Measurements from ENCODE around the gene ECSIT.

Gene ECSIT

DNA sequence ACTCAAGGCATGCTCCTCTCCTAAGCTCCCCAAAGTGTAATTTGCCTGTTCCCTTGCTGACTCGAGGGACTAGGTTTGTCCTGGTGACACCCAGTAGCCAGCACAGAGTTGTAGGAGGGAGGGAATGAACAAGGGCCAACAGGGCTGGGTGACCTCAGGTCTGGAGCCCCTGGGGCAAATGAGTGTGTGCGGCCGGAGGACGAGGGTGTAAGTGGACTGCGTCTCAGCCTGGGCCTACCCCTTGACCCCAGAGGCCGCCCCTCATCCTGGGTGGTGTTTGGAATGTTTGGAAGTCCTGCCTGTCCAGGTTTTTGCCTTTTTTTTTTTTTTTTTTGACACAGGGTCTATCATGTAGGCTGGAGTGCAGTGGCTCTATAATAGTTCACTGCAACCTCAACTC, 22.0 kb downstream of the ECSIT start:
- DNase-seq: no peak
- peaks cover 6 to 18% of the 10 kb centered on the region in 2 experiments for H3K36me3 ChIP-seq (ENCODE audit: control insufficient read depth in 1 of 2, insufficient read depth in 2 of 2, low read depth in 1 of 2, low read length in 2 of 2)
- H2BK120ac ChIP-seq (ENCODE audit: low read depth, low read length): no peak overlapping the region
- H3K27me3 ChIP-seq (ENCODE audit: control insufficient read depth in 1 of 2, insufficient read depth in 1 of 2, low read length in 2 of 2): no peaks in the 10 kb centered on the region
- no peak overlapping the region for H3K9ac ChIP-seq (ENCODE audit: low read length)
- H4K91ac ChIP-seq (ENCODE audit: low read length): no peak overlapping the region
- no peak overlapping the region for H3K4ac ChIP-seq (ENCODE audit: low read depth in 1 of 2, low read length in 2 of 2)
- H3K4me1 ChIP-seq (ENCODE audit: control insufficient read depth, insufficient read depth, low read depth, low read length): peaks cover 9% of the 10 kb centered on the region
- H2BK15ac ChIP-seq (ENCODE audit: low read depth, poor library complexity, severe bottlenecking): no peak overlapping the region
- no peak overlapping the region for H3K4me2 ChIP-seq (ENCODE audit: low read length, poor library complexity, severe bottlenecking)
- H3K14ac ChIP-seq (ENCODE audit: low read length in 2 of 2): no peak overlapping the region
- no peak overlapping the region for H3K4me3 ChIP-seq (ENCODE audit: insufficient read depth in 1 of 2, low read depth in 1 of 2, low read length in 2 of 2)
- no peak overlapping the region for H2BK12ac ChIP-seq (ENCODE audit: low read length in 2 of 2)
- H3K79me1 ChIP-seq (replicated peaks; ENCODE audit: low read length, poor library complexity, severe bottlenecking): peaks cover 13% of the 10 kb centered on the region
- H4K8ac ChIP-seq (ENCODE audit: low read length): no peak overlapping the region
- no peak overlapping the region for H3K27ac ChIP-seq (ENCODE audit: low read length, poor library complexity, severe bottlenecking)
- H2AK5ac ChIP-seq (ENCODE audit: low read length, severe bottlenecking): no peak overlapping the region
- WGBS: 88% methylated on average over 2 of the region's 6 CpGs
- H2BK5ac ChIP-seq (ENCODE audit: low read depth, low read length, poor library complexity, severe bottlenecking): no peak overlapping the region
- H2AFZ ChIP-seq (ENCODE audit: low read depth, low read length): no peak overlapping the region
- H3K18ac ChIP-seq (ENCODE audit: low read depth in 1 of 2, low read length in 2 of 2): no peak overlapping the region
- H3K9me3 ChIP-seq (ENCODE audit: control insufficient read depth, low read length): no peaks in the 10 kb centered on the region
- H3K23ac ChIP-seq (ENCODE audit: low read length in 2 of 2): no peak overlapping the region

DNA sequence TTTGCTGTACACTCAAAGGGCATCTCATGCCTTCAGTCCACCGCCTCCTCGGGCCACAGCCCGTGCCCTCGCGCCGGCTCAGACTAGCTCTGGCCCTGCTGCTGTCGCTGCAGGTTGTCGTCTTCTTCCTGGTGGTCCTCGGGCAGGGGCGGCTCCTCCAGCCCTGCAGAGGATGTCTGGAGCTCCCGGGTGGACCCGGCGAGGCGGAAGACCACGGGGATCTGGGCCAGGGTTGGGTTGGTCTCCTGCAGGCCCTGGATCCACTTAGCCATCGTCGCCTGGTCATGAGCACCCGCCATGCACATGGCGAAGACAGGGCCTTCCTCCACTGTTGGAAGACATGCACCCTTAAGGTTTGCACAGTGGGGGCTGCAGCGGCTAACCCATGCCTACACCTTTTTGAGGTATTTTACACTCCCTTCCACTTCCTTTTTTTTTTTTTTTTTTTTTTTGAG, 22.8 kb downstream of the ECSIT start:
- Histone ChIP-seq H4K91ac (ENCODE audit: low read length) (no peak overlapping the region), H2BK120ac (ENCODE audit: low read depth, low read length) (no peak overlapping the region), H3K4me3 (ENCODE audit: insufficient read depth in 1 of 2, low read depth in 1 of 2, low read length in 2 of 2) (peak overlapping the region in 1 of 2 experiments; percentile 78), H3K9ac (ENCODE audit: low read length) (peak overlapping the region; percentile 92), H3K4me2 (ENCODE audit: low read length, poor library complexity, severe bottlenecking) (peak overlapping the region; percentile 50), H3K9me3 (ENCODE audit: control insufficient read depth, low read length) (no peaks in the 10 kb centered on the region), H3K18ac (ENCODE audit: low read depth in 1 of 2, low read length in 2 of 2) (peak overlapping the region in 1 of 2 experiments; percentile 54), H3K27ac (ENCODE audit: low read length, poor library complexity, severe bottlenecking) (no peak overlapping the region), H3K4ac (ENCODE audit: low read depth in 1 of 2, low read length in 2 of 2) (peak overlapping the region in 1 of 2 experiments; percentile 71), H2BK15ac (ENCODE audit: low read depth, poor library complexity, severe bottlenecking) (no peak overlapping the region), H2BK5ac (ENCODE audit: low read depth, low read length, poor library complexity, severe bottlenecking) (no peak overlapping the region), H3K4me1 (ENCODE audit: control insufficient read depth, insufficient read depth, low read depth, low read length) (peaks cover 9% of the 10 kb centered on the region), H2AFZ (ENCODE audit: low read depth, low read length) (peak overlapping the region; percentile 68), H3K79me1 (replicated peaks; ENCODE audit: low read length, poor library complexity, severe bottlenecking) (peaks cover 17% of the 10 kb centered on the region), H4K8ac (ENCODE audit: low read length) (peak overlapping the region; percentile 94), H3K27me3 (ENCODE audit: control insufficient read depth in 1 of 2, insufficient read depth in 1 of 2, low read length in 2 of 2) (no peaks in the 10 kb centered on the region), H2BK12ac (ENCODE audit: low read length in 2 of 2) (no peak overlapping the region), H2AK5ac (ENCODE audit: low read length, severe bottlenecking) (no peak overlapping the region), H3K23ac (ENCODE audit: low read length in 2 of 2) (no peak overlapping the region), H3K14ac (ENCODE audit: low read length in 2 of 2) (peak overlapping the region in 1 of 2 experiments; percentile 11), H3K36me3 (ENCODE audit: control insufficient read depth in 1 of 2, insufficient read depth in 2 of 2, low read depth in 1 of 2, low read length in 2 of 2) (peaks cover 2 to 20% of the 10 kb centered on the region in 2 experiments)
- no peak for DNase-seq
- 80% methylated on average over 20 of the region's 20 CpGs for WGBS

GRCh38 chr19:11505504-11506100, 23.3 kb downstream of the ECSIT start, which contains the start of gene ZNF653:
ZNF653 (minus strand) TSS chr19:11505839; CDS start chr19:11505786, 53 bp downstream.
- H3K23ac ChIP-seq (ENCODE audit: low read length in 2 of 2): peak within 1 kb of the TSS in 1 of 2 experiments; percentile 23
- peak; percentile 95 for DNase-seq
- H2BK120ac ChIP-seq (ENCODE audit: low read depth, low read length): no peak within 1 kb of the TSS
- H3K9me3 ChIP-seq (ENCODE audit: control insufficient read depth, low read length): no peaks in the 10 kb centered on the region
- H3K27me3 ChIP-seq (ENCODE audit: control insufficient read depth in 1 of 2, insufficient read depth in 1 of 2, low read length in 2 of 2): no peaks in the 10 kb centered on the region
- H2BK12ac ChIP-seq (ENCODE audit: low read length in 2 of 2): peak within 1 kb of the TSS in 1 of 2 experiments; percentile 15
- H4K91ac ChIP-seq (ENCODE audit: low read length): peak within 1 kb of the TSS; percentile 92
- peak within 1 kb of the TSS; percentile 56 for H3K27ac ChIP-seq (ENCODE audit: low read length, poor library complexity, severe bottlenecking)
- H4K8ac ChIP-seq (ENCODE audit: low read length): peak within 1 kb of the TSS; percentile 96
- peak within 1 kb of the TSS; percentile 95 for H3K4me2 ChIP-seq (ENCODE audit: low read length, poor library complexity, severe bottlenecking)
- peak within 1 kb of the TSS; percentile 81 for H2BK5ac ChIP-seq (ENCODE audit: low read depth, low read length, poor library complexity, severe bottlenecking)
- H3K36me3 ChIP-seq (ENCODE audit: control insufficient read depth in 1 of 2, insufficient read depth in 2 of 2, low read depth in 1 of 2, low read length in 2 of 2): peaks cover 0 to 18% of the 10 kb centered on the region in 2 experiments
- H2AFZ ChIP-seq (ENCODE audit: low read depth, low read length): peak within 1 kb of the TSS; percentile 83
- H2AK5ac ChIP-seq (ENCODE audit: low read length, severe bottlenecking): peak within 1 kb of the TSS; percentile 67
- H3K14ac ChIP-seq (ENCODE audit: low read length in 2 of 2): peak within 1 kb of the TSS in 1 of 2 experiments; percentile 85
- H3K9ac ChIP-seq (ENCODE audit: low read length): peak within 1 kb of the TSS; percentile 92
- peaks cover 20% of the 10 kb centered on the region for H3K79me1 ChIP-seq (replicated peaks; ENCODE audit: low read length, poor library complexity, severe bottlenecking)
- H2BK15ac ChIP-seq (ENCODE audit: low read depth, poor library complexity, severe bottlenecking): peak within 1 kb of the TSS; percentile 98
- peak within 1 kb of the TSS; percentile 71 to 93 for H3K4ac ChIP-seq (ENCODE audit: low read depth in 1 of 2, low read length in 2 of 2)
- H3K4me1 ChIP-seq (ENCODE audit: control insufficient read depth, insufficient read depth, low read depth, low read length): peaks cover 9% of the 10 kb centered on the region
- H3K4me3 ChIP-seq (ENCODE audit: insufficient read depth in 1 of 2, low read depth in 1 of 2, low read length in 2 of 2): peak within 1 kb of the TSS; percentile 78 to 95
- H3K18ac ChIP-seq (ENCODE audit: low read depth in 1 of 2, low read length in 2 of 2): peak within 1 kb of the TSS; percentile 90 to 92
- under 1% methylated on average over 64 of the region's 65 CpGs for WGBS

- Histone ChIP-seq H3K79me1 (replicated peaks; ENCODE audit: low read length, poor library complexity, severe bottlenecking) (peaks cover 24% of the 10 kb centered on the region), H3K36me3 (ENCODE audit: control insufficient read depth in 1 of 2, insufficient read depth in 2 of 2, low read depth in 1 of 2, low read length in 2 of 2) (peaks cover 0 to 18% of the 10 kb centered on the region in 2 experiments), H3K14ac (ENCODE audit: low read length in 2 of 2) (peak overlapping the region in 1 of 2 experiments; percentile 85), H3K4me1 (ENCODE audit: control insufficient read depth, insufficient read depth, low read depth, low read length) (peaks cover 9% of the 10 kb centered on the region), H3K4me3 (ENCODE audit: insufficient read depth in 1 of 2, low read depth in 1 of 2, low read length in 2 of 2) (peak overlapping the region; percentile 78 to 95), H2AK5ac (ENCODE audit: low read length, severe bottlenecking) (peak overlapping the region; percentile 67), H4K91ac (ENCODE audit: low read length) (peak overlapping the region; percentile 92), H3K4ac (ENCODE audit: low read depth in 1 of 2, low read length in 2 of 2) (peak overlapping the region; percentile 65 to 93), H4K8ac (ENCODE audit: low read length) (peak overlapping the region; percentile 96), H2AFZ (ENCODE audit: low read depth, low read length) (peak overlapping the region; percentile 83), H2BK15ac (ENCODE audit: low read depth, poor library complexity, severe bottlenecking) (peak overlapping the region; percentile 98), H3K9ac (ENCODE audit: low read length) (peak overlapping the region; percentile 92), H3K23ac (ENCODE audit: low read length in 2 of 2) (no peak overlapping the region), H3K27me3 (ENCODE audit: control insufficient read depth in 1 of 2, insufficient read depth in 1 of 2, low read length in 2 of 2) (no peaks in the 10 kb centered on the region), H2BK12ac (ENCODE audit: low read length in 2 of 2) (peak overlapping the region in 1 of 2 experiments; percentile 15), H2BK5ac (ENCODE audit: low read depth, low read length, poor library complexity, severe bottlenecking) (peak overlapping the region; percentile 81), H3K9me3 (ENCODE audit: control insufficient read depth, low read length) (no peaks in the 10 kb centered on the region), H2BK120ac (ENCODE audit: low read depth, low read length) (no peak overlapping the region), H3K27ac (ENCODE audit: low read length, poor library complexity, severe bottlenecking) (peak overlapping the region; percentile 56), H3K18ac (ENCODE audit: low read depth in 1 of 2, low read length in 2 of 2) (peak overlapping the region; percentile 90 to 92), H3K4me2 (ENCODE audit: low read length, poor library complexity, severe bottlenecking) (peak overlapping the region; percentile 95)
- 0% methylated on average over 20 of the region's 33 CpGs for WGBS
- peak; percentile 96 for DNase-seq
Observed at GRCh38 chr19:11505032-11505503, 23.9 kb downstream of the ECSIT start.

Measured in mesenchymal stem cell (in vitro differentiated cells and primary cell).